ENCODE results near the gene PEX26. TPM values are rescaled to one million over a fixed set of nuclear protein-coding genes. Genes with fewer than 3 reads are reported as not detected.

Gene PEX26
- total RNA-seq, 2 experiments from 2014 or later = 57.8 to 59.7 TPM

DNA sequence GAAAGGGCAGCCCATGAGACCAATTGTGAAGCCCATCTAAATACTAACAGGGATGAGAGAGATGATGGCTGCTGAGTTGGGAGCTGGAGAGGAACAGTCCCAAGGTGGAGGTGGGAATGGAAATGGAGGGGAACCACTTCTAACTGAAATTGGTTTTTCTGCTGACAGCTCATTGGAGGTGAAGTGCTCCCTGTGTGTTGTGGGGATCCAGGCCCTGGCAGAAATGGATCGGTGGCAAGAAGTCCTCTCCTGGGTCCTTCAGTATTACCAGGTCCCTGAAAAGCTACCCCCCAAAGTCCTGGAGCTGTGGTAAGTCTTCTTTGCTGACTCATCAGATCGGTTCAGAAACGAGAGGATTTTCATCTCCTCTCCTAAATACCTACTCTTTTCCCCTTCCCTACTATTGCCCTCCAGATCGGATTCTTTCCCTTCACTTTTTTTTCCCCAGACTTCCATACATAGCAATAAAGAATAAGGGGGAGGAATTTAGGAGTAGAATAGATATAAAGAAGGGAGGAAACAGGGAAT, 2.0 kb downstream of the PEX26 start:
- CTCF ChIA-PET = interaction anchor here (0.8 to 9.3 kb wide), 7 partner anchors 8 to 295 kb away, joined by 3 to 189 read pairs (median 4); no protein-coding TSS in a partner anchor
- Mint-ChIP-seq H3K27me3 (no peaks in the 10 kb centered on the region), H3K27ac (peak overlapping the region; percentile 10), H3K4me1 (ENCODE audit: low read depth) (peaks cover 56% of the 10 kb centered on the region), H3K9me3 (no peaks in the 10 kb centered on the region), H3K4me3 (peak overlapping the region; percentile 99), H3K36me3 (ENCODE audit: low read depth) (peaks cover 53% of the 10 kb centered on the region)
- DNase-seq (no peak), ATAC-seq (no peak)
- intact Hi-C loops (cut with micrococcal nuclease) = loop anchor here (5.0 kb wide), 1 partner anchor 247 kb away; no protein-coding TSS in a partner anchor
- TF ChIP-seq, protein P1, sequence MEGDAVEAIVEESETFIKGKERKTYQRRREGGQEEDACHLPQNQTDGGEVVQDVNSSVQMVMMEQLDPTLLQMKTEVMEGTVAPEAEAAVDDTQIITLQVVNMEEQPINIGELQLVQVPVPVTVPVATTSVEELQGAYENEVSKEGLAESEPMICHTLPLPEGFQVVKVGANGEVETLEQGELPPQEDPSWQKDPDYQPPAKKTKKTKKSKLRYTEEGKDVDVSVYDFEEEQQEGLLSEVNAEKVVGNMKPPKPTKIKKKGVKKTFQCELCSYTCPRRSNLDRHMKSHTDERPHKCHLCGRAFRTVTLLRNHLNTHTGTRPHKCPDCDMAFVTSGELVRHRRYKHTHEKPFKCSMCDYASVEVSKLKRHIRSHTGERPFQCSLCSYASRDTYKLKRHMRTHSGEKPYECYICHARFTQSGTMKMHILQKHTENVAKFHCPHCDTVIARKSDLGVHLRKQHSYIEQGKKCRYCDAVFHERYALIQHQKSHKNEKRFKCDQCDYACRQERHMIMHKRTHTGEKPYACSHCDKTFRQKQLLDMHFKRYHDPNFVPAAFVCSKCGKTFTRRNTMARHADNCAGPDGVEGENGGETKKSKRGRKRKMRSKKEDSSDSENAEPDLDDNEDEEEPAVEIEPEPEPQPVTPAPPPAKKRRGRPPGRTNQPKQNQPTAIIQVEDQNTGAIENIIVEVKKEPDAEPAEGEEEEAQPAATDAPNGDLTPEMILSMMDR (IDR thresholded peaks at IDR 0.05) = no peak
- POLR2A ChIA-PET = interaction anchor here (1.0 to 1.7 kb wide), 3 partner anchors 8 to 12 kb away, joined by 3 to 13 read pairs (median 5); no protein-coding TSS in a partner anchor

DNA sequence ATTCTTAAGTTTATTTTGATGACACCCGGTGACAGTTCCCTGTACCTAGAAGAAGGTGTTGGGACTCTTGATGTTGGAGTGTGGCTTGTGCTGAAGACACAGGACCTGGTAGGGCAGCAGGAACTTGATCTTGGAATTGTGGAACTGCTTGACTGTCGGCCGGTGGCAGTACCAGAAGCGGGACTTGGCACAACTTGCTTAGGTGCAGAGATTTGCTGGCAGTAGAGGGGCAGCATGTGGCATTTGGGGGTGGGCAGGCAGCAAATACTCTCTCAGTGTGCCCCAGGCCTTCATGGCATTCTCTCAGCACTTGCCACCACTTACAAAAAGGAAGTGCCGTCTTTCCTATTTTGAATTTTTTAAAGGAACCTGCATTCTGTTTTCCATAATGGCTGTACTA, 3.6 kb downstream of the PEX26 start:
- H3K4me3 Mint-ChIP-seq = no peak overlapping the region
- TF ChIP-seq, protein P1 (IDR thresholded peaks at IDR 0.05) = no peak
- H3K27ac Mint-ChIP-seq = peak overlapping the region; percentile 12
- ATAC-seq (no peak), DNase-seq (no peak)
- CTCF ChIA-PET = no interaction called here
- no peaks in the 10 kb centered on the region for H3K9me3 Mint-ChIP-seq
- H3K36me3 Mint-ChIP-seq (ENCODE audit: low read depth) = peaks cover 62% of the 10 kb centered on the region
- no peaks in the 10 kb centered on the region for H3K27me3 Mint-ChIP-seq
- intact Hi-C loops (cut with micrococcal nuclease) = no loop called here
- POLR2A ChIA-PET = no interaction called here
- H3K4me1 Mint-ChIP-seq (ENCODE audit: low read depth) = peaks cover 51% of the 10 kb centered on the region

DNA sequence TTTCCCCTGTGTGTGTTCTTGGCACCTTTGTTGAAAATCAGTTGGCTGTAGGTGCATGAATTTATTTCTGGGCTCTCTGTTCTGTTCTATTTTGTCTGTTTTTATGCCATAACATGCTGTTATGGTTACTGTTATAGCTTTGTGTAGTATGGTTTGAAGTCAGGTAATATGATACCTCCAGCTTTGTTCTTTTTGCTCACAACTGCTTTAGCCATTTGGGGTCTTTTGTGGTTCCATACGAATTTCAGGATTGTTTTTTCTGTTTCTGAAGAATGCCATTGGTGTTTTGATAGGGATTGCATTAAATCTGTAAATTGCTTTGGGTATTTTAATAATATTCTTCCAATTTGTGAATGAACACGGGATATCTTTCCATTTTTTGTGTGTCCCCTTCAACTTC, 4.7 kb downstream of the PEX26 start:
- H3K36me3 Mint-ChIP-seq (ENCODE audit: low read depth) = peaks cover 65% of the 10 kb centered on the region
- CTCF ChIA-PET = interaction anchor here (1.3 kb wide), 1 partner anchor 69 kb away, joined by 3 read pairs; no protein-coding TSS in a partner anchor
- POLR2A ChIA-PET = interaction anchor here (0.7 kb wide), 1 partner anchor 54 kb away, joined by 3 read pairs; no protein-coding TSS in a partner anchor
- no peaks in the 10 kb centered on the region for H3K27me3 Mint-ChIP-seq
- H3K4me3 Mint-ChIP-seq = no peak overlapping the region
- H3K9me3 Mint-ChIP-seq = no peaks in the 10 kb centered on the region
- H3K4me1 Mint-ChIP-seq (ENCODE audit: low read depth) = peaks cover 46% of the 10 kb centered on the region
- intact Hi-C loops (cut with micrococcal nuclease) = no loop called here
- DNase-seq (no peak), ATAC-seq (no peak)
- H3K27ac Mint-ChIP-seq = peak overlapping the region; percentile 31
- TF ChIP-seq, protein P1 (IDR thresholded peaks at IDR 0.05) = no peak

DNA sequence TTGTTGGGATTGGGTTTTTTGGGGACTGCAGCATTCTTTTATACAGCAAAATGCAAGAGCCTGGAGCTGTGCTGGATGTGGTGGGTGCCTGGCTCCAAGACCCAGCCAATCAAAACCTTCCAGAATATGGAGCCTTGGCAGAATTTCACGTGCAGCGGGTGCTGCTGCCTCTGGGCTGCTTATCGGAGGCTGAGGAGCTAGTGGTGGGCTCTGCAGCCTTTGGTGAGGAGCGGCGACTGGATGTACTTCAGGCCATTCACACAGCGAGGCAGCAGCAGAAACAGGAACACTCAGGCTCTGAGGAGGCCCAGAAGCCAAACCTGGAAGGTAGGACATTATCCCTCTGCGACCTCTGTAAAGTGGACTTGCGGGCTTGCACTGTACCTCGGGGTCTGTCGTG, 5.6 kb downstream of the PEX26 start:
- intact Hi-C loops (cut with micrococcal nuclease) = no loop called here
- H3K9me3 Mint-ChIP-seq = no peaks in the 10 kb centered on the region
- peaks cover 64% of the 10 kb centered on the region for H3K36me3 Mint-ChIP-seq (ENCODE audit: low read depth)
- no peak overlapping the region for H3K4me3 Mint-ChIP-seq
- CTCF ChIA-PET = interaction anchor here (1.3 kb wide), 1 partner anchor 68 kb away, joined by 3 read pairs; no protein-coding TSS in a partner anchor
- DNase-seq = no peak
- ATAC-seq = no peak
- H3K27me3 Mint-ChIP-seq = no peaks in the 10 kb centered on the region
- peaks cover 46% of the 10 kb centered on the region for H3K4me1 Mint-ChIP-seq (ENCODE audit: low read depth)
- POLR2A ChIA-PET = interaction anchor here (0.9 kb wide), 1 partner anchor 10 kb away, joined by 3 read pairs; no protein-coding TSS in a partner anchor
- H3K27ac Mint-ChIP-seq = no peak overlapping the region
- TF ChIP-seq, protein P1 (IDR thresholded peaks at IDR 0.05) = no peak

DNA sequence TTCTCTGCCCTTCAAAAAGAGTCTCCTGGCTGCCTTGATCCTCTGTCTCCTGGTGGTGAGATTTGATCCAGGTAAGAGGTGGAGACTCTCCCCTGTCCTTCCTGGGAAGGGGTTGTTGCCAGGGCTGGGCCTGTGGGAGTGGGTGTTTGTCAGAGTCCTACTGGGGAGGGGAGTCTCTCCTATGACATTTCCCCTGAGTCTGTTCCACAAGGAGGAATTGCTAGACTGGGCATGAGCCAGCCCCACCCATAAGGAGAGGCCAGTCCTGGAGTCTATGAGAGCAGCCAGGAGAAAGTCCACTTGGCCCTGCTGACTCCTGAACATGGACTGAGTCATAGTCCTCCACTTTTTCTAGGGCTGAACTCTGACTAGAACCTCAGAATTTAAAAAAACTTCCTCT, 7.4 kb downstream of the PEX26 start:
- Mint-ChIP-seq H3K36me3 (ENCODE audit: low read depth) (peaks cover 57% of the 10 kb centered on the region), H3K4me3 (no peak overlapping the region), H3K9me3 (no peaks in the 10 kb centered on the region), H3K4me1 (ENCODE audit: low read depth) (peaks cover 36% of the 10 kb centered on the region), H3K27me3 (no peaks in the 10 kb centered on the region), H3K27ac (no peak overlapping the region)
- ATAC-seq (no peak), DNase-seq (no peak)
- CTCF ChIA-PET = interaction anchor here (1.0 kb wide), 1 partner anchor 331 kb away, joined by 3 read pairs; no protein-coding TSS in a partner anchor
- TF ChIP-seq, protein P1 (IDR thresholded peaks at IDR 0.05) = no peak
- POLR2A ChIA-PET = no interaction called here
- intact Hi-C loops (cut with micrococcal nuclease) = no loop called here

Measured in activated CD8-positive, alpha-beta T cell treated with anti-CD3 and anti-CD28 coated beads for 36 hours (primary cell).